IPS DF 19.7 (cell line): Measurements from ENCODE around the gene TMC2.

Experiments used
- DNase-seq: peaks from one replicate; pipeline ENCODE4 v3.0.0-alpha.2; 2013; ENCODE audit warnings: low read depth, low spot score

The TMC2 gene

DNA sequence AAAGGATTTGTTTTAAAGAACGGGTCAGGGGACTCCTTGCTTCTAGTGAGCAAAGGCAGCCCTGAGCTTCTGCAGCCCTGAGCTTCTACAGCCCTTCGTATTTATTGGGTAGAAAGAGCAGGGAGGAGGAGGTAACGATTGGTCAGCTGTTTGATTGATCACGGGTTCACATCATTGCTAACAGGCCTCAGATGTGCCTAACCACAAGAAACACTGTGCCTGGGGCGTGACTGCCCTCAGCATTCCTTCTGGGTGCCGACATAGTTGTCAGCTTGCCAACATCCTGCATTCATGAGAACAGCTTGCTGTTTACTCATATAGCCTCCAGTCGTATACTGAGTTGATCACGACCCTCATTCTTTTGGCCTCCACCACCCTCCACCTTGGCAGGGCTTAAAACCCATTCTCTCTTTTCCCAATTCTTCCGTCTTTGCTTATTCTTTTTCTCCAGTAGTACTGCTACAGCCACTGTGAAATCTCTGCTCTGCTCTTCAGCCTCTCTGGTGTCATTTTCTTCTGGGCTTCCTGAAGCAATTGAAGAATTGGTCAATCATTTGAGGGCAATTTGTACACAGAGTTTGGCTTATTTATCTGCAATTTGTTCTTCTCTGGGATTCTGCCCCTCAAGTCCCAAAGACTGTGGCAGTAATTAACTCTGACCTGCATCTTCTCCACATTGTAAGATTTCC, 90.6 kb downstream of the TMC2 start:
- no peak for DNase-seq

DNA sequence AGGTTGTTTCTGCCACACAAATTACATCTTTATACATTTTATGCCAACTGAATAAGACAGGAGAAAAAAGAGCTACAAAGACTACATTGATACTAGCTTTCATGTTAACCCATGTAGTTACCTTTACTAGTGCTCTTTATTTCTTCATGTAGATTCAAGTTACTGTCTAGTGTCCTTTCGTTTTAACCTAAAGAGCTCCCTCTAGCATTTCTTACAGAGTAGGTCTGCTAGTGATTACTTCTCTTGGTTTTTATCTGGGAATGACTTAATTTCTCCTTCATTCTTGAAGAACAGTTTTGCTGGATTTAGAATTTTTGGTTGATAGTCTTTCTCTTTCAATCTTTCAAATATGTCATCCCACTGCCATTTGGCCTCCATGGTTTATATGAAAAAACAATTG, 94.9 kb downstream of the TMC2 start:
- no peak for DNase-seq

DNA sequence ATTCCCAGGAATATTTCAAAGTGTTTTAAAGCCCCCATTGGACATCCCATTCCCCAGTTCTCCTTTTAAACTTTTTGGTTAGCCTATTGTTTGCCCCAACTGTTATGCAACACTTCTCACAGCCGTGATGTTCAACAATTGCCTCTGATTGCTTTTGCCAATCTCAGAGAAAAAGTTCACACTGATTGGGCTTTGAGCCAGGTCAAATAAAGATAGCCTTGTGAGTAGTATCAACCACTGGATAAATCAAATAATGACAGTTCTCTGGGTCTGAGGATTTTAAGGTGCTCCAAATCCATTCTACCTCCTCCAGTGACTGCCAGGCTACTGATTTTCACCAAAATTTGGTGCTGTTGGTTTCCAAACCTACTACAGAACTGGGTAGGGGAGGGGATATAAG, 97.0 kb downstream of the TMC2 start:
- DNase-seq, result no peak

DNA sequence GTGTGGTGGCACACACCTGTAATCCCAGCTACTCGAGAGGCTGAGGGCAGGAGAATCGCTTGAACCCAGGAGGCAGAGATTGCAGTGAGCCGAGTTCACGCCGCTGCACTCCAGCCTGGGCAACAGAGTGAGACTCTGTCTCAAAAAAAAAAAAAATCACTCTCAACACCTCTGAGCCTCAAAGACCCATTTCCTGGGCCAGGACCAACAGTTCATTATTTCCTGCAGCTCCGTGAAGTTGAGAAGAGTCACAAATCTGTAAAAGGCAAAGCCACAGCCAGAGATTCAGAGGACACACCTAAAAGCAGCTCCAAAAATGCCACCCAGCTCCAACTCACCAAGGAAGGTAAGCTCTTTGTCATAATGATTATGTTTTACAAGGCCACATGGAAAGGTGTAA, 100.9 kb downstream of the TMC2 start:
- DNase-seq, result no peak

DNA sequence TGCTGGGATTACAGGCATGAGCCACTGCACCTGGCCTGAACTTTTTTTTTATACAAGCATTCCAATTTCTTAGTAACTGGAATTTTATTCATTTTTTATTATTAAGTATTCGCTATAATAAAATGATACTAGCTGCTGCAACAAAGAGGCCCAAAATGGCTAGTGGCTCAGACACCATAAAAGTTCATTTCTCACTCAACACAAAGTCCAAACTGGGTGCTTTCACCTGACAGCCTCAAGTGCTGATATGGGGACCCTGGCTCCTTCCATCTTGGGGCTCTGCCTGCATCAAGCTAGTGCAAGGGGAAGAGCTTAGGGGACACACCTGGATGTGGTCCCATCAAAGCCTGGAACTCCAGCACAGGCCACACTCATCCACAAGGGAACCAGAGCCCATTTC, 103.9 kb downstream of the TMC2 start:
- no peak for DNase-seq

DNA sequence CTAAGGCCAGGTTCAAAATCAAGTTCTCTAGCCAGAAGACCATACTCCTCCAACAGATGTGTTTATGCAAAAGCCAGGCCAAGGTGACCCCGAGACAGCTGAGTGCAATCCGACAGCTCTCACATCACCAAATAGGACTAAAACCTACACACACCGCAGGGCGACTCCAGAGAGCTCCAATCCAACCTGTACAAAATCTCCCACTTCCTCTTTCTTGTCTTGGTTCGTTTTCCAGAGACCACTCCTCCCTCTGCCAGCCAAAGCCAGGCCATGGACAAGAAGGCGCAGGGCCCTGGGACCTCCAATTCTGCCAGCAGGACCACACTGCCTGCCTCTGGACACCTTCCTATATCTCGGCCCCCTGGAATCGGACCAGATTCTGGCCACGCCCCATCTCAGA, 104.5 kb downstream of the TMC2 start:
- DNase-seq, result no peak

DNA sequence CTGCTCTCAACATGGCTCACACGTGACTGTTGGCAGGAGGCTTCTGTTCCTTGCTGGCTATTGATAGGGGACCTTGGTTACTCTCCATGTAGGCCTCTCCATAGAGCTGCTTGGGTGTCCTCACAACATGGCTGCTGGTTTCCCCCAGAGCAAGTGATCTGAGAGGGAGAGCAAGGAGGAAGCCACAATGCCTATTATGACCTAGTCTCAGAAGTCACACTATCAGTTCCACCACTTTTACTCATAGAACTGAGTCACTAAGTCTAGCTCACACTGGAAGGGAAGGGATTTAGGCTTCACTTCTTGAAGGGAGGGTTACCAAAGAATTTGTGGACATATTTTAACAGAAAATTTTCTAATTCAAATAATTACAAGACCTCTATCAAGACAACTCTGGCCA, 107.3 kb downstream of the TMC2 start:
- no peak for DNase-seq

DNA sequence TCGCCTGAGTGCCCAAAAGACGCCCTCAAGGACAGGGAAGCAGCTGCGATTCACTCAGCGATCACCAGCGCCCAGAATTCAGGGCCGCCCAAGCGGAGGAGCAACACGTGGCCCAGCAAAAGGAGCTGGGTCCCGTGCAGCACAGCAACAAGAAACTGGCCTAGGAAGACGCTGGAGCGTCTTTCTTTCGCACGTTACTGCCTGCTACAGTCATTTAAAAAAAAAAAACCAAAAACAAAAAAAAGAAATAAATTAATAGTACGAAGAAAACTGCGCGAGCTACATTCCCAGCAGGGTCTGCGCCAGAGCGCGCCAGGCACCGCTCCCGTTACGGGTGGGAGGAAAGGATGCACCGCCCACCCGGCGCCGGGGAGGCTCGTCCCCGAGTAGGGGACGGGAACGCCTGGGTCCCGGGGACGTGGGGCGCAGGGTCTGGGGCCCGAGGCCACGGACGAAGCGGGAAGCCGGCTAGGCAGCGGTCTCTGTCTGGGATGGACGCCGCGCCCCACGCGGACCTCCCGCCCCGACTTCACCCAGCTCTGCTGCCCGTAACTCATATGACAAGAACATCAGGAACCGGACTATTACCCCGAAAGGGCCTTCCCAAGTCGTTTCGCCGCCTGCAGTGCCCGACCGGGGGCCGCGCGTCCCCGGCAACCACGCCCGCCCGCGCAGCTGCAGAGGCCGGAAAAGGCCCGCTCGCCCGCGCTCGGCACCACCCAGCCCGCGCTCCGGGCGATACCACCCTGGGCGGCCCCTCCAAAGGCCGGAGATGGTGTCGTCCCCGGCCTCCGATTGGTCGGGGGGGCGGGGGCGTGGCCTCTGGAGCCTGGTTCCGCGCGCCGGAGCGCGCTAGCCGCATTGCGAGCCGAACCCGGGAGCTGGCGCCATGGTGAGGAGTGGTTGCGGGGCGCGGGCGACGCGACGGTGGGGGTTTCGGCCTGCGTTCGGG, 115.7 kb downstream of the TMC2 start, which contains the start of gene NOP56:
NOP56 (plus strand) TSS at position 861 of the 952 bp plus-strand sequence; CDS start at position 890, 29 bp downstream.
- DNase-seq, result no peak

DNA sequence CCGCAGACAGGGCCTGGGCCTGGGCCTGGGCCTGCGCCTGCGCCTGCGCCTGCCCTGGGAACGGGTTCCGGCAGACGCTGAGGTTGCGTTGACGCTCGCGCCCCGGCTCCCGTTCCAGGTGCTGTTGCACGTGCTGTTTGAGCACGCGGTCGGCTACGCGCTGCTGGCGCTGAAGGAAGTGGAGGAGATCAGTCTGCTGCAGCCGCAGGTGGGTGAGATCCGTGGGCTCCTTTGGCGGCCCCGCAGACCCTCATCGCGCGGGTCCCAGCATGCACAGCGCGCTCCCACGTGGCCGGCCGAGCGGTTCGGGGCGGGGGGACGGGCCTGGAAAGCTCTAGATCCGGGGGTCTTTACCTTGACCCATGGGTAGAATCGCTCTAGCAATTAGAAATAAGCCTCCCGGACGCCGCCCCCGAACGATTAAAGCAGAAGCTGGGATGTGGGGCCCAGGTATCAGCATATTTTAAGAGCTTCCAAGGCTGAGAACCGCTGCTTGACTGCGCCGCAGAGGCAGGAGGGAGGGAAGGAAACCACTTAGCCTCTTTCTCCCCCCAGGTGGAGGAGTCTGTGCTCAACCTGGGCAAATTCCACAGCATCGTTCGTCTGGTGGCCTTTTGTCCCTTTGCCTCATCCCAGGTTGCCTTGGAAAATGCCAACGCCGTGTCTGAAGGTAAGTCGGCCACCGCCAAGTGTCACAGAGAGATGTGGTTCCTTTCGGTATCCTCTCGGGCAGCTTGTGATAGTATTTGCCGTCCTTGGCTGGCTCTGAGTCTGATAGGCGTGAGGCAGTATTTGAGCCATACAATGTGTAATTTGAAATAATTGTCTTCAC, 116.6 kb downstream of the TMC2 start:
- no peak for DNase-seq

DNA sequence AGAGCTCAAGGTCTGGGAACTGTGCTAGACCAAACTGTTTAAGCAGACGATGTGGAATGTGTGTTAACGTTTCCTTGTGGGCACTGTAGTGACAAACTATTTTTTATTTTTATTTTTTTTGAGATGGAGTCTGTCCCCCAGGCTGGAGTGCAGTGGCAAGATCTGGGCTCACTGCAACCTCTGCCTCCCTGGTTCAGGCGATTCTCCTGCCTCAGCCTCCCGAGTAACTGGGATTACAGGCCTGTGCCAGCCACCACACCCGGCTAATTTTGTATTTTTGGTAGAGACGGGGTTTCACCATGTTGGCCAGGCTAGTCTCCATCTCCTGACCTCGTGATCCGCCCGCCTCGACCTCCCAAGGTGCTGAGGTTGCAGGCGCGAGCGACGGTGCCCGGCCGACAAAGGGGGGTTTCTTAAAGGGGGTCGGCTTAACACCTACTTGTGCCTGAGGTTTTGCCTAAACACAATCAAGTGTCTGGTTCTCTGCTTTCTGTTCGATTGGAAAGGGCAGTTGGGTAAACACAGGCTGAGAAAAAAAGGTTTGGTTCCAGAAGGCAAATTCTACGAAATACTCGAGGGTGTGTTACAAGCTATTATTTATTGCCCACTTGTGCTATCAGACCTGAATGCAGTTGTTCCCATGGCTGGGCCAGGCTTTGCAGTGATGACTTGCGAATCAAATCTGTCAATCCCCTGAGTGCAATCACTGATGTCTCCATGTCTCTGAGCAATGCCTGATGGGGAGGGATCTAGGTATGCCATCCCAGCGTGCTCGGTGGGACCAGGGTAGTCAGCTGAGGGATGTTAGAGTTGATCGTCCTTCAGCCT, 117.4 kb downstream of the TMC2 start:
- no peak for DNase-seq

DNA sequence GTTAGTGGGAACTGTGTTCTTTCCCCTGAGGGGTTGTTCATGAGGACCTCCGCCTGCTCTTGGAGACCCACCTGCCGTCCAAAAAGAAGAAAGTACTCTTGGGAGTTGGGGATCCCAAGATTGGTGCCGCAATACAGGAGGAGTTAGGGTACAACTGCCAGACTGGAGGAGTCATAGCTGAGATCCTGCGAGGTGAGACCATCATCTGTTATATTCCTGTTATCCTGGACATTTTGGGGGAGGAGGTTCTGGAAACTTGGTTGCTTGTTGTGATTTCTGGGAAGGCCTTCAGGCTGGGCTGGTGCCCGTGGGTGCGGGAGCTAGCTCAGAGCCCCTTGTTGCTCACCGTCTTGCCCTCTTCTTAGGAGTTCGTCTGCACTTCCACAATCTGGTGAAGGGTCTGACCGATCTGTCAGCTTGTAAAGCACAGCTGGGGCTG, 118.0 kb downstream of the TMC2 start:
- no peak for DNase-seq

DNA sequence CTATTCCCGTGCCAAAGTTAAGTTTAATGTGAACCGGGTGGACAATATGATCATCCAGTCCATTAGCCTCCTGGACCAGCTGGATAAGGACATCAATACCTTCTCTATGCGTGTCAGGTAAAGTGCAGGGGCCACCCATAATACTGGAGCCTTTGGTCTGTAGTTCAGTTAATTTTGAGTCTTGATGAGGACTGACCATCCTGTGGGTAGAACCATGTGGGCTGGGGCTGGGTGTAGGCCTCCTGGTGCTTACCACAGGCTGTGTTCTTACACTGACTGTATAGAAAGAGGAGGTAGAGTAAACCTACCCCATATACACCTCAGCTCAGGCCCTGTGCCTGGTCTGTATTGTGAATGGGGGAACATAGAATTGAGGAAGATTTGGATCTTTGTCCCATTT, 118.5 kb downstream of the TMC2 start:
- no peak for DNase-seq

DNA sequence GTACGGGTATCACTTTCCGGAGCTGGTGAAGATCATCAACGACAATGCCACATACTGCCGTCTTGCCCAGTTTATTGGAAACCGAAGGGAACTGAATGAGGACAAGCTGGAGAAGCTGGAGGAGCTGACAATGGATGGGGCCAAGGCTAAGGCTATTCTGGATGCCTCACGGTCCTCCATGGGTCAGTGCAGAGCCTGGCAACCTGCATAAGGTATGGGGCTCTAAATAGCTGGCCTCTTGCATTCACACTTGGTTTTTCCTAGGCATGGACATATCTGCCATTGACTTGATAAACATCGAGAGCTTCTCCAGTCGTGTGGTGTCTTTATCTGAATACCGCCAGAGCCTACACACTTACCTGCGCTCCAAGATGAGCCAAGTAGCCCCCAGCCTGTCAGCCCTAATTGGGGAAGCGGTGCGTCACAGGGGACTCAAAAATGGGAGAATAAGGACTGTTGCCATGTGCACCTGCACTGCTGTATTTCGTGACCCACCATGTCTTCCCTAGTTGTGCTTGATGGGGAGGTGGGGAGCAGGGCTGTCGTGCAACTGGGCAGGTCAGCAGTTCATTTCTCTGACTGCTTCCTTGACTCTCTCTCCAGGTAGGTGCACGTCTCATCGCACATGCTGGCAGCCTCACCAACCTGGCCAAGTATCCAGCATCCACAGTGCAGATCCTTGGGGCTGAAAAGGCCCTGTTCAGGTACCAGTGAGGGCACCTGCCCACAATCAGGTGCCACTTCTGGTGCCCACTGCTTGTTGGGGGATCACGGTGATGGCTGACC, 119.2 kb downstream of the TMC2 start:
- no peak for DNase-seq

DNA sequence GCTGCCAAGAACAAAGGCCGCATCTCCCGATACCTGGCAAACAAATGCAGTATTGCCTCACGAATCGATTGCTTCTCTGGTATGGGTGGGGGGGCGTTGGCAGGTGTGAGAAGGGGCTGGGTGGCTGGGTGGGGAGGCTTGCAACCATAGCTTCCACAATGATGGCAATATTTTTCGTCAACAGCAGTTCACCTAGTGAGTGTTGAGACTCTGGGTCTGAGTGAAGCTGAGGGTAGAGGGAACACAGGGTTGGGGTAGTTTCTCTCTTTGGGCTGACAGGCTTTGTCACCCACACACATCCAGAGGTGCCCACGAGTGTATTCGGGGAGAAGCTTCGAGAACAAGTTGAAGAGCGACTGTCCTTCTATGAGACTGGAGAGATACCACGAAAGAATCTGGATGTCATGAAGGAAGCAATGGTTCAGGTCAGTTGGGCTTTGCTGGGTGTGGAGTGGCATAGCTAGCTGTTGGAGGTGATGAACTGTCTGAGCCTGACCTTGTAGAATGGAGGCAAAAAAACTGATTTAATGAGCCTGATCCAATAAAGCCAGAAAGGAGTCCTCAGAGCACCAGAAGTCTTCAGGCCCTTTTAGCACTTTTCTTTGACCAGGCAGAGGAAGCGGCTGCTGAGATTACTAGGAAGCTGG, 120.2 kb downstream of the TMC2 start:
- DNase-seq, result no peak

DNA sequence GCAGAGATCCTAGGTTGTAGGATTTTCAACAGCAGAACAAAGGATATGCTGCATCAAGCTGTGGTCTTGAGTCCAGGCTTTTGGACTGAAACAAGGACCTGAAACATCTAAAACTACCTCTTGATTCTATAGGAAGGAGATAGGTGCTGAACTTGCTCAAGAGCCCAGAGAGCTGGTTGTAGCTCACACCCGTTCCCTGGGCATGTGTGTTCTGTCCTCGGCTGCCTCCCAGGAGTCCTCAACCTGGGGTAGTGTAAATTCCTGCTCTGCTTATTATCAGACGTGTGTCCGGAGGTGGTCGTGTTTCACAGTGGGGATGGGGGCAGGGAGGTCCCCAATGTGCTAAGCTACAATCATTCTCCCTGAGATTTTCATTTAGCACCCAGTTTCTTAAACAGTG, 120.9 kb downstream of the TMC2 start:
- no peak for DNase-seq

DNA sequence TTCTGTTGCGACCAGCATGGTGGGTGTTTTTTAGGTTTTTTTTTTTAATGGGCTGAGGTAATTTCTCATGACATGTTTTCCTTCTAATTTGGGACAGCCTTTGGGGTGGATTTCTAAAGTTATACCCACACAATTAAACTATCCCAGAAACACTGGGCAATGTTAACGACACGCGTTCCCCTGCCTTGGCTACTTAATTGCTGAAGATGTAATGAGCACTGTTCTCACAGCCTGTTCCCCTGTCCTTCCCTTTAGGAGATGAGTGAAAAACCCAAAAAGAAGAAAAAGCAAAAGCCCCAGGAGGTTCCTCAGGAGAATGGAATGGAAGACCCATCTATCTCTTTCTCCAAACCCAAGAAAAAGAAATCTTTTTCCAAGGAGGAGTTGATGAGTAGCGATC, 121.3 kb downstream of the TMC2 start:
- no peak for DNase-seq

DNA sequence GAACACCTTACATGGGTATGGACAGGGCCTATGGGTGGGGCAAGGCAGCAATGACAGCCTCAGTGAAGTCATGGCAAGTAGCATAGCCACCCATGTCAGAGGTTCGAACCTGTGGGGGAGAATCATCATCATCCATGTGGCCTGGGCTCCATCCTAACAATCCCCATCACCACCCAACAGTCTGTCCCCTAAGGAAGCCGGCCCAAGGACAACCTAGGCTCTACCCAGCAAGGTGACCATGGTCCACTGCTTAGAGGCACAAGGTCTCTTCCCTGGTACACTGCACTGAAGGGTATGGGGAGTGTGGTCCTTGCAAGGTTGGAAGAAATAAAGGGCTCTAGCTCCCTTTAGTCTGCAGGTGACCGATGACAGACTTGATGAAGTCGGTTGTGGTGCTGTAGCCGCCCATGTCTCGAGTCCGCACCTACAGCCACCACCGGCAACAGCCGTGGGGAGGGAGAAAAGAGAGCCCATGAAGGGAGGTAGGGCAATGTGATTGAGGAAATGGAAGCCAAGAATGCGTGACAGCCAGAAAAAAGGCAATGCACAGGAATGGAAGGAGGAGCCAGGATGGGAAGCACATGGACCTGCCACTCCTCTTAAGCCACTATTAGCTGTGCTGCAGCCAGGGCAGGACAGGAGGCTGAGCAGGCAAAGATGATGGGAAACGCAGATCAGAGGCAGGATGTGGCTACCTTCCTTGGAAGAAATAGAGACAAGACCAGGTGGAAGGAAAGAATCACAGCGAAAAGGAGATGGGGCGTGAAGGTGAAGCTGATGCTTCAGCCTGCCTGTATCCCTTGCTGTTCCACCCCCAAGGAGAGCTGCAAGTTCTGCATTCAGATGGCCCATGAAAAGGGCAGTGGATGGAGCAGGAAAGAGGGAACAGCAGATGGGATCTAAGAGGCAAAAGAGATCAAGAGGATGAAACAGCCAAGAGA, 122.3 kb downstream of the TMC2 start:
- no peak for DNase-seq

DNA sequence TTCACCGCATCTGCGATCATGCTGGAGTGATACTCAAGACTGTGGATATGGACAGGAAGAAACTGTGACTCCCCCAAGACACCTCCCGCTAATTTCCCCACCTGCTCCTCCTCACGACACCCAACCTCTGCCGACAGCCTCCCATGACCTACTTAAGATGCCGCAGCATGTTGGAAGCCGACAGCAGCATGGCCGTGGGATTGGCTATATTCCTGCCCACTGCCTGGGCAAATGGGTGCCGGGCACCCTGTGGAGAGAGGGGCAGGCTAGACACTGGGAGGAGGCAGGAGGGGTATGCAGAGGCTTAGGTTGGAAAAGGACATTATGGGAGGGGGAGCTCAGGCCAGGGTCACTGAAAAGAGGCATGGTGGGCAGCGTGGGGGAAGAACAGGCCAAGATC, 123.2 kb downstream of the TMC2 start:
- no peak for DNase-seq
